Activated CD4-positive, alpha-beta T cell treated with anti-CD3 and anti-CD28 coated beads, Interleukin-10, Interleukin-2, amounts not matched to agents 100 ng/mL and 50 ng/mL, durations not matched to agents 16 hours and 8 hours (primary cell): ENCODE data around the gene TRIM29.

ENCODE experiments used
- DNase-seq: peaks from one replicate; pipeline ENCODE4 v3.0.0-alpha.2; 2020

TRIM29 gene

GRCh38 chr11:120120805-120121335 is 17.0 kb downstream of the TRIM29 start:
- DNase-seq = no peak

DNA sequence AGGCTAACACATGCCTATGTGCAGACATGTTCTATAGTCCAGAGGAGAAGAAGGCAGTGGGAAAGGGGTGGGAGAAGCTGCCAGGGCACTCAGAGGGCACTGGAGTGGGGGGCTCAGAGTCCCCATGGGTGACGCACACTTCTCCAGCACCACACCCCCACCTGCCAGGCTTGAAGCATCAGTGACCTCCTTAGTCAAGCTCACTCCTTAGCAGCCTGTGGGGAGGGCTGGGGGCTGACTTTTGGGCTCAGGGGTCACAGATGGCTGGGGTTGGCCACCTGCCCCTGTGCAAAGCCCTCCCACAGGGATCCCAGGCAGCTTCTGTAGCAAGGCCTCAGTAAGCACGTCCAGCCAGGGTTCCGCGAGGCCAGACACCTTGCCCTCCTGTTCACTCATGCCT is 18.8 kb downstream of the TRIM29 start:
- DNase-seq = no peak

DNA sequence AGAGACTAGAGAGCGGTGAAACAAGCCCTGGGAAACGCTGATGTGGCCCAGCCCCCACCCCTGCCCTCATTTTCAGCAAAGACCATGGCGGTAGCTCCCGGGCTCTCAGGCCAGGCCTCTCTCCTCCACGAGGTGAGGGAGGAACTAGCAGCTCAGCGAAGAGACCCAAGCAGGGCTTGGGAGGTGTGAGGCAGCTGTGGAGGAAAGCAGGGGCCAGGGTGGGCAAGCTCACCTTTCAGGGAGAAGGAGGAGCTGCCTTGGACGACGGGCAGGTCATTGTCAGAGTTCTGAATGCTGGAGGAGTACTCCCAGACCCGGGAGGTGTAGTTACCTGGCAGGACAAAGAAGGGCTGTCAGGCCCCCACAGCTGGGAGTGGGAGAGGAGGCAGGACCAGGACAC is 19.9 kb downstream of the TRIM29 start:
- no peak for DNase-seq

GRCh38 chr11:120116966-120117365 is 20.9 kb downstream of the TRIM29 start:
- no peak for DNase-seq

GRCh38 chr11:120115272-120116000 is 22.5 kb downstream of the TRIM29 start:
- DNase-seq = no peak

DNA sequence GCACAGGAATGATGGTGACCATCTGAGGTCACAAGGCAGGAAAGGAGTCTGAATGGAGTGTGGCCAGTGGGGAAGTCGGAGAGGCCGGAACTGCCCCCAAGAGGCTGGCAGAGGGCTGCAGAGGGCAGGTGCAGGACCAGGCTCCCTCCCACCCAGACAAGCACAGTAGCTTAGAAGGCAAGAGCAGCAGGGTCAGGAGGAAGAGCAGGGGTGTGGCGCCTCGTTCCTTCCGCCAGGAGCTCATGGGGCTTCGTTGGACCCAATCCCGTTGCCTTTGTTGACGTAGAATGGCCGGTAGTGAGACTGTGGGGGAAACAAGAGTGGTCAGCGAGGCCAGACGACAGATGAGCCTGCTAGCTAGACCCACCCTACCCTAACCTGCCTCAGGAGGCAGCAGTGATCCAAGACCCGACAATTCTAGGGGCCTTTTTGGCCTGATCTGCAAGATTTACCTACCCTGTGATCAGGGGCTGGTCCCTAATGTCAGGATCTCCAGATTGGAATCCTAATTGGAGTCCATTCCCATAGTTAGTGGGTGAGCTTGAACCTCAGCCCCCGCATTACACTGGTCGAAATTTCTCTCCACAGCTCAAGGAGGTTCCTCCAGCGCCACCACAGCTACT is 25.6 kb downstream of the TRIM29 start:
- DNase-seq = no peak

DNA sequence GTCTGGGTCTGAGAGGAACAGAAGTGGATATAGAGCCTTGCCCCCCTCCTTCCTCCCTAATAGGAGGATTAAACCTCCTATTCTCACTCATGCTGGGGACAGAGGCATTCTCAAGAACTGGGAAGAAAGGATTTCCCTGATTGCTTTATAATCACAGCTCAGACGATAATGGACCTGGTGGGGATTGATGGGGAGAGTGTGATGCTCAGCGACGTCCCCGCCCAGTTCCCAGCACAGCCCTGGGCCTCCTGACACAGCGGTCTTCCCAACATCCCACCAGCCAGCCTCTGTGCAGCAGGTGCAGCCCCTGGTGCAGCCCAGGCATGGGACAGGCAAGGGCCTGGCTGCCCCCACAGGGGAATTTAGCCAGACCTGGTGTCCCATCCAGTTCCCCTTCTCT is 28.4 kb downstream of the TRIM29 start:
- DNase-seq = no peak

DNA sequence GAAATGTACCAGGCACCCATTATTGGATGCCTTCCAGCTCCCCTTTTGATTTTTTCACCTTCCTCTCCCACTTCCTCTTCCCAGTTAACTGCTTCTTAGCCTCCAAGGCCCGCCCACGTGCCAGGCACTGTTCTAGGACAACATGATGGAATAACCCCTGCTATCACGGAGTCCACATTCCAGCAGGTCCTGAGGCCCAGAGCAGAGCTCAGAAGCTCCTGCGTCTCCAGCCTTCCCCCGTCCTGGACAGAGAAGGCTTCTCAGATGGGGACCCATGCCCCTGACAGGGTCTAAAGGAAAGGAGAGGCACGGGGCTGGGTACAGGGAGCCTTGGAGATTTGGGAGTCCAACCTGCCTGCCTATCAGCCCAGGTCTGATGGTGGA is 29.1 kb downstream of the TRIM29 start:
- DNase-seq = no peak

DNA sequence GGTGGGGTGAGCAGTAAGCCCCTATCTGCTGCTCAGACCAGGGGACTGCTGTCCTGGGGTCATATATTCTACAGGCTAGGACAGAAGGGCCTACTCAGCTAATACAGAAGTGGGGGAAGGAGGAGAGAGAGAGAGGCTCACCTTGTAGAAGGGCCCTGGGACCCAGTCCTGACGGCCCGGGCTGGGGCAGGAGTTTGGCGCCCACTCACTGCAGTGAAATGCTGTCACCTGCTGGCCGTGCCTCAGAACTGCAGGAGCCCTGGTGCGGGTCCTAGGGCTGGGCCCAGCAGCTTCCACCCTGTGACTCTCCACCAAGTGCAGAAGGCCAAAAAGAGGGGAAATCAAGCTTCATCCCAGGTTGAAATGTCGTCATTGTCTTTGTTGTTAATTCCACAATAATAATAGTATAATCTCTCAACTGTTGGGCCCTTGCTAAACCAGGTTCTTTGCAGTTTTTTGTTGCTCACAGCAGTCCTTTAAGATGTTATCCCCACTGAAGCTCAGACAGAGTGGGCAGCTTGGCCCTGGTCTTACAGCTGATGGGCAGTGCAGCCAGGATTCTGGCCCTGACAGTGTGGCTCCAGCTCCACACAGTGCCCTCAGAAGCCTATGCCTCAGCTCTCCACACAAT is 29.6 kb downstream of the TRIM29 start:
- DNase-seq = peak; percentile 65

DNA sequence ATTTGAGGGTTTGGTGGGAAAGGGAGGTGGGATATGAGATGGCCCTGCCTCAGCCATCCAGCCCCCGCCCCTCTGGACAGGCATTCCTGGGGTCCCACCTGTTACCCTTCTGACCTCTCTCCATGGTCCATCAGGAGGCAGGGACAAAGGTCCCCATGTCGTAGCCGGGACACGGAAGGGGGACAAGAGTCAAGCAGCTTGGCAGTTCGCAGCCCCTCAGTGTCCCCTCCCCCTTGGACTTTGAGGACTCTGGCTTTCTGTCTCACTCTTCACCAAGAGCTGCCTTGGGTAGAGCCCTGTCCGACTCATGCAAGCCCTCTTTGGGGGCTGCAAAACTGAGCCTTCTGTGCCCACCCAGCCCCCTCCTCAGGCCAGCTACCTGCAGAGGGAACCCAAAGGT is 30.2 kb downstream of the TRIM29 start:
- no peak for DNase-seq

- DNase-seq = no peak
These were observed 31.4 kb downstream of the TRIM29 start for GRCh38 chr11:120106354-120107150.

DNA sequence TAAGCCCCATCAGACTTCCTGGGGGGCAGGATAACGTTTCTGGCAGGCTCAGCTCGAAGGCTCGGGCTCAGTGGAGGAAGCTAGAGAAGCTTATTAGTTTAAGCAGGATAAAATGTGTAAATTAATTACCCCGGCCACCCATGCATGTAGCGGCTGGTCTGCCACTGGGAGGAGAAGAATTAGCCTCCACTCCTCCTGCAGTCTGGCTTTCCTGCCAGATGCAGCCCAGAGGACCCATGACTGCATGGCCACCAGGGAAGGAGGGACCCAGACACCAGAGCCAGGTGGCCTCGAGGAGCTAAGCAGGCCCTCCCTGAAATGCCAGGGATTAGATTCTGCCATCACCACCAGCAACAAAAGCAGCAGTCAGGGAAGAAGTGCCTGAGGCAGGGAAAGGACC is 32.3 kb downstream of the TRIM29 start:
- no peak for DNase-seq

DNA sequence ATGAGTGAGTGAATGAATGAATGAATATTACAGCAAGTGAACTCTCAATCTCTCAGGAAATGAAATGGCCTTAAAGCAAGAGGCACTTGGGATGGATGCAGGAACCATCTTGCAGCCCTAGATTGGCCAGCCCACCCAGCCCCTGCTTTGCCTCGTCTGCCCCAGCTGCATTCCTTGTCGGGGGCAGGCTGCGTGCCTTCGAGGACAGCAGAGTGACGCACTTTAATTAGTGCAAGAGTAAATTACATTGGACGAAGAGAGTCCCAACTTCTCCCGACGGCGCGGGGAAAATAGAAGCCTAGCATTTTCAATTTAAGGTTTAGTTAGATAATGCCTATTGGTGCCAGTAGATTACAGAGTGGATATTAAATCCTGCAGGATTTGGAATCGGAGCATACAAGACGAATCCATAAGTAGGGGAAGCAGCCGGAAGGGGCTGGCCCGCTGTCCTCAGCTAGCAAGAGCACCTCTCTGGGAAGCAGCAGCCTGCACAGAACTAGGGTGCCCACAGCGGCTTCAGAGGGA is 33.8 kb downstream of the TRIM29 start:
- DNase-seq = no peak

DNA sequence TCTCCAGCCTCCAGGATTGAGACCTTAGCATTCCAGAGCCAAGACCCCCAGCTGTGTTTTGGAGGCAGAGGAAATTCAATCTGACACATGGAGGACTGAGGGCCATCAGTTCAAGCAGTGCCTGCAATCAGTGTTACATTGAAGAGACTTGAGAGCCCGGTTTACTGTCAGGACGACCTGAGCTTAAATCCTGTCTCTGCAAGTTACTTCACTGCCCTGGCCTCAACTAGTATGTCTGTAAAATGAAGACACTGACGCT is 35.1 kb downstream of the TRIM29 start:
- DNase-seq = no peak

DNA sequence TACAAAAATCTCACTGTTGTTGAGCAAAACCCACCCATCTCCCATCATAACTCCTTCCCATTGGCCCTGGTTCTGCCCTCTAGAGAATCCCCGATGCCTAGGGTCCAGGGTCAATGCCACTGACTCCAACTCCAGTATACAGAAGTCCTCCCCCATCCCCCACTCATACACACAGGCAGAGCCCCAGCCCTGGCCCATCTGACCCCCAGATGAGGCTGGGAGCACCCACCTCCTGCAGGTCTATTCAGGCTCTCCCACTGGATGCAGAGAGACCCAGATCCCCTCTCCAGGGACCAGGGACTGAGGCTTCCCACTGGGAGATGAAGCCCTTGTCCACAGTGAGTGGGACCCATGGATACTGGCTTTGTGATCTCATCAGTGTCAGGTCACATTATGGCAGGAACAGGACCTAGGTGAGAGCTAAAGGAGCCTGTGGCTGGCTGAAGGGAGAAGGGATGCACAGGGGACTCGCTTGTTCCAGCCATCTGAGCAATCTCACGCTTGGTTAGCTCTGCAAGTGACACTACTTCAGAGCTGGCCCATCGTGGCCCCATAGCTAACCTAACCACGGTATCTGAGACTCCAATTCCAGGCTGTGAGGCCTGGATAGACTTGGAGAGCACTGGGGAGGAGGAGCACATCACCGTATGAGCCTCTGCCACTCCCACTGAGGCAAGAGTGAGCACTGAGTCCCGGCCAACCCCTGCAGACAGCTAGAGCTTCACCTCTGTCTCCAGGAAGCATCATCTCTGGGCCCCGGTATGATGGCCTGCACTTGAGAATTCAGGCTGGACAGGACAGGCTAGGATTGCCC is 35.7 kb downstream of the TRIM29 start:
- DNase-seq = no peak

- no peak for DNase-seq
These were observed 39.4 kb downstream of the TRIM29 start for GRCh38 chr11:120098503-120099020.

GRCh38 chr11:120097721-120098385 is 40.1 kb downstream of the TRIM29 start:
- no peak for DNase-seq

DNA sequence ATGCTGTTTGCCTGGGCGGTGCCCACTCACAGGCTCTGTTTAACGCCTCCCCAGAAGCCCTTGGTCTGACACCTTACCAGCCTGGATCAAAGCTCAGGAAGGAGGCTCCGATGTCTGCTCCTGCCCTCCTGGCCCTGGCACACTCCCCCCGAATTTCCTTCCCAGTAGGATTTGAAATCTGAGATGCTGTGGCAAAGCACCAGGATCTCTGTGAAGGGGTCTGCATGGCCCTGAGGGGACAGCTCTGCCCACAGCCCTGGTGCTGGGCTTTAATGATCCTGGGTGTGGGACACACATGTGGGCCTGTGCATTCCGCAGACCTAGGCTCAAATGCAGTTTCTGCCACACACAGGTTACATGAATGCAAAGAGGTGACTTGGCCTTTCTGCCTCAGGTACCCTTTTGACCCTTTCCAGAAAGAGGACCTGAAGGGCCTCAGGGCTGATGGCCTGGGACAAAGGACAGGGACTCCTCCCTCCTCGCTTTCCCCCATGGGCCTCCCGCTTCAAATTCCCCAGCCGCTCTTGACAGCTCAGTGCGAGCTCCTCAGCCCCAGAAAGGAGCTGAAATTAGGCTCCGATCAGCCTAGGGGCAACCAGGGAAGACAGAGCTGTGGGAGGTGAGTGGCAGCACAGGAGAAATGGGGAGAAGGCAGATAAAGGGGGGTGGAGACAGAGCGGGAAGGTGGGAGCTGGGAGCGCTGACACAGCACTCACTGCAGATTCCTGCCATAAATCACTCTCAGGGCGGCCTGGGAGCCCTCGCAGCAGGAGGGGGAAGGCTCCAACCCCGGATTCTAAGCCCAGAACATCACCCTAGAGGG is 41.3 kb downstream of the TRIM29 start:
- no peak for DNase-seq

DNA sequence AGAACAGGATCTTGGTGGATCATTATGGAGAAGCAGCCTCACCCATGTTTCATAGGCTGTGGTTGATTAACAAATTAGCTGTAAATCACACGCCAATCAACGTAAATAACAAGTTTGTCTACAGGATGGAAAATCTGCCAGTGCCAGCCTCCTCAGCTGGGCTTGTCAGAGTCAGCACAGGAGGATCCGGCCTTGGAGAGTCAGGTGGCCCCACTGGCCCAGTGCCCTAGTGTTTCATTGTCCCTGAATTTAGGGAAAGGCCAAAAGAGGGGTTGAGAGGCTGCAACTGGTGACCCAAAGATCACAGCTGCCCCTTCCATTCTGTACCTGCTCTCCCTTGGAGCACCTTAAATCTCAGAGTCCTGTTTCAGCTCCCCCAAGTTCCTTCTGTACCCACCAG is 42.4 kb downstream of the TRIM29 start:
- DNase-seq = no peak

- DNase-seq = no peak
These were observed 46.2 kb downstream of the TRIM29 start for GRCh38 chr11:120091701-120092100.

DNA sequence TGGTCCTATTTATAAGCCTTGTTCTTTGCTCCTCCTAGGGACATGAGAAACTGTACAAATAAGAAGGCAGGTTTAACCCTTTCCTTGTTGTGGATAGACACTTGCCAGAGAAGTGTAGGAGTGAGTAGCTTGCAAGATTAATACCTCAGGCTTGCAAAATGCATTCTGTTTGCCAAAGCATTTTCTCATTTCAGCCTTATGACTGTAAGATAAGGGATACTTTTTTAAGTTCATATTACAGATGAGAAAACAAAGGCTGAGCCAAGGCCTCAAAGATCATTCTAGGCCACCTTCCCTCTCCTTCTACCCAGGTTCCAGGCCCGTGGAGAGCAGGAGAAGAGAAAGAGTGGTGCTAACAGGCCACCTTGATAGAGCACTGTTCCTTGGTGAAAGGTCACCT is 46.8 kb downstream of the TRIM29 start:
- no peak for DNase-seq
